ENCODE results near the gene ZC2HC1C.

DNA sequence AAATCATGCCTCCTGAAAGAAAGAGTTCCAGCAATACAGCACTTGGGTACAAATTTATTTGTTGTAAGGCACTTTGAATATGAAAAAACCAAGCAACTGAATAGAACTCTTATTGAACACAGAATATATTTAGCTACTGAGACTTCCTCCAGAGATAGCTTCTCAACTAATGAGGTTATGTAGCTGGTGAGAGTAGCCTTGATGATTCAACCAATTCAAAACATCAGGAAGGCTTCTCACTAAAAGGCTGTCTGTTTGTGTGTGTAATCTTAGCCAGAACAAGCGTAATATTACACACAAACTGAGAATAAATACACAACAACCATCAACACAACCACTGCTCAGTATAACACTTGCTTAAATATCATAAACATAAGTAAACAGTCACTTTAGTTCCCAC lies 46.3 kb upstream of the ZC2HC1C start:
- TF ChIP-seq, protein P1, sequence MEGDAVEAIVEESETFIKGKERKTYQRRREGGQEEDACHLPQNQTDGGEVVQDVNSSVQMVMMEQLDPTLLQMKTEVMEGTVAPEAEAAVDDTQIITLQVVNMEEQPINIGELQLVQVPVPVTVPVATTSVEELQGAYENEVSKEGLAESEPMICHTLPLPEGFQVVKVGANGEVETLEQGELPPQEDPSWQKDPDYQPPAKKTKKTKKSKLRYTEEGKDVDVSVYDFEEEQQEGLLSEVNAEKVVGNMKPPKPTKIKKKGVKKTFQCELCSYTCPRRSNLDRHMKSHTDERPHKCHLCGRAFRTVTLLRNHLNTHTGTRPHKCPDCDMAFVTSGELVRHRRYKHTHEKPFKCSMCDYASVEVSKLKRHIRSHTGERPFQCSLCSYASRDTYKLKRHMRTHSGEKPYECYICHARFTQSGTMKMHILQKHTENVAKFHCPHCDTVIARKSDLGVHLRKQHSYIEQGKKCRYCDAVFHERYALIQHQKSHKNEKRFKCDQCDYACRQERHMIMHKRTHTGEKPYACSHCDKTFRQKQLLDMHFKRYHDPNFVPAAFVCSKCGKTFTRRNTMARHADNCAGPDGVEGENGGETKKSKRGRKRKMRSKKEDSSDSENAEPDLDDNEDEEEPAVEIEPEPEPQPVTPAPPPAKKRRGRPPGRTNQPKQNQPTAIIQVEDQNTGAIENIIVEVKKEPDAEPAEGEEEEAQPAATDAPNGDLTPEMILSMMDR (IDR thresholded peaks at IDR 0.05): no peak
- no peak for TF ChIP-seq POLR2A (IDR thresholded peaks at IDR 0.05)

Measured in uterus (tissue), 2 donors.